ENCODE results near the gene NPB. TPM values are rescaled to one million over a fixed set of nuclear protein-coding genes. Genes with fewer than 3 reads are reported as not detected.

The NPB gene
- not detected for total RNA-seq

GRCh38 chr17:81902023-81902652 is at the start of gene NPB:
Gene NPB (plus strand): TSS chr17:81902238. CDS start chr17:81902278, 40 bp downstream.
- Mint-ChIP-seq H3K27ac (no peak within 1 kb of the TSS), H3K4me1 (ENCODE audit: low read depth) (peaks cover 8% of the 10 kb centered on the region), H3K27me3 (peaks cover 8% of the 10 kb centered on the region), H3K4me3 (no peak within 1 kb of the TSS), H3K9me3 (no peaks in the 10 kb centered on the region), H3K36me3 (peaks cover 23% of the 10 kb centered on the region)
- intact Hi-C loops (cut with micrococcal nuclease): no loop called here
- POLR2A ChIA-PET: interaction anchor here (0.6 kb wide), 1 partner anchor 47 kb away, joined by 4 read pairs; no protein-coding TSS in a partner anchor
- CTCF ChIA-PET: no interaction called here
- DNase-seq: no peak

GRCh38 chr17:81854974-81855774 is 46.9 kb upstream of the NPB start:
- DNase-seq: no peak
- POLR2A ChIA-PET: interaction anchor here (0.6 to 1.4 kb wide), 3 partner anchors 12 to 47 kb away, joined by 4 to 5 read pairs (median 4); partner anchors contain the start of gene NPB
- Mint-ChIP-seq H3K27ac (no peak overlapping the region), H3K36me3 (peaks cover 56% of the 10 kb centered on the region), H3K4me3 (no peak overlapping the region), H3K9me3 (no peaks in the 10 kb centered on the region), H3K4me1 (ENCODE audit: low read depth) (peaks cover 25% of the 10 kb centered on the region), H3K27me3 (no peaks in the 10 kb centered on the region)
- intact Hi-C loops (cut with micrococcal nuclease): no loop called here
- CTCF ChIA-PET: interaction anchor here (0.6 to 1.6 kb wide), 3 partner anchors 21 to 121 kb away, joined by 3 to 4 read pairs (median 3); no protein-coding TSS in a partner anchor

GRCh38 chr17:81858170-81858966 is 43.7 kb upstream of the NPB start:
- H3K27ac Mint-ChIP-seq: peak overlapping the region; percentile 18
- no peaks in the 10 kb centered on the region for H3K9me3 Mint-ChIP-seq
- CTCF ChIA-PET: interaction anchor here (1.2 kb wide), 1 partner anchor 11 kb away, joined by 4 read pairs; no protein-coding TSS in a partner anchor
- no peak for DNase-seq
- H3K4me3 Mint-ChIP-seq: peak overlapping the region; percentile 88
- POLR2A ChIA-PET: interaction anchor here (1.0 to 1.5 kb wide), 3 partner anchors 12 to 25 kb away, joined by 3 to 8 read pairs (median 5); partner anchors contain the start of gene MCRIP1
- peaks cover 38% of the 10 kb centered on the region for H3K4me1 Mint-ChIP-seq (ENCODE audit: low read depth)
- peaks cover 52% of the 10 kb centered on the region for H3K36me3 Mint-ChIP-seq
- no peaks in the 10 kb centered on the region for H3K27me3 Mint-ChIP-seq
- intact Hi-C loops (cut with micrococcal nuclease): no loop called here

- H3K36me3 Mint-ChIP-seq: peaks cover 51% of the 10 kb centered on the region
- CTCF ChIA-PET: interaction anchor here (1.2 kb wide), 1 partner anchor 10 kb away, joined by 4 read pairs; no protein-coding TSS in a partner anchor
- DNase-seq: peak; percentile 27
These were observed 42.8 kb upstream of the NPB start for GRCh38 chr17:81858967-81859905.

GRCh38 chr17:81859906-81860755 is 41.9 kb upstream of the NPB start, which contains the start of gene P4HB:
Gene P4HB (minus strand): TSS chr17:81860535. CDS start chr17:81860471, 64 bp downstream.
- H3K9me3 Mint-ChIP-seq: no peaks in the 10 kb centered on the region
- CTCF ChIA-PET: interaction anchor here (1.2 to 1.6 kb wide), 2 partner anchors 9 to 10 kb away, joined by 4 to 8 read pairs; no protein-coding TSS in a partner anchor
- intact Hi-C loops (cut with micrococcal nuclease): loop anchor here (1.0 to 2.0 kb wide), 7 partner anchors 11 to 345 kb away; partner anchors contain the start of genes ARHGDIA, ARL16, ASPSCR1 and CENPX
- peak within 1 kb of the TSS; percentile 95 for H3K4me3 Mint-ChIP-seq
- DNase-seq: peak; percentile 26
- peak within 1 kb of the TSS; percentile 96 for H3K27ac Mint-ChIP-seq
- peaks cover 47% of the 10 kb centered on the region for H3K36me3 Mint-ChIP-seq
- H3K27me3 Mint-ChIP-seq: no peaks in the 10 kb centered on the region
- POLR2A ChIA-PET: interaction anchor here (0.7 to 1.9 kb wide), 6 partner anchors 10 to 239 kb away, joined by 3 to 21 read pairs (median 4); partner anchors contain the start of genes ARHGDIA and MRPL12
- H3K4me1 Mint-ChIP-seq (ENCODE audit: low read depth): peaks cover 44% of the 10 kb centered on the region

More at GRCh38 chr17:81858967-81859905, 42.8 kb upstream of the NPB start:
- POLR2A ChIA-PET: interaction anchor here (0.7 to 1.5 kb wide), 5 partner anchors 11 to 175 kb away, joined by 3 to 8 read pairs (median 4); partner anchors contain the start of genes ARL16, HGS, MCRIP1 and MRPL12
- Mint-ChIP-seq H3K27ac (peak overlapping the region; percentile 79), H3K4me1 (ENCODE audit: low read depth) (peaks cover 44% of the 10 kb centered on the region), H3K4me3 (peak overlapping the region; percentile 88), H3K9me3 (no peaks in the 10 kb centered on the region), H3K27me3 (no peaks in the 10 kb centered on the region)
- intact Hi-C loops (cut with micrococcal nuclease): no loop called here

- H3K9me3 Mint-ChIP-seq: no peaks in the 10 kb centered on the region
- DNase-seq: peak; percentile 100
- intact Hi-C loops (cut with micrococcal nuclease): loop anchor here (1.0 to 2.0 kb wide), 7 partner anchors 10 to 346 kb away; partner anchors contain the start of genes ARHGDIA, ARL16, ASPSCR1 and CENPX
- peaks cover 48% of the 10 kb centered on the region for H3K4me1 Mint-ChIP-seq (ENCODE audit: low read depth)
- POLR2A ChIA-PET: interaction anchor here (1.0 to 1.9 kb wide), 3 partner anchors 9 to 238 kb away, joined by 3 to 21 read pairs (median 3); partner anchors contain the start of genes ARHGDIA and MRPL12
- H3K27me3 Mint-ChIP-seq: no peaks in the 10 kb centered on the region
- peaks cover 47% of the 10 kb centered on the region for H3K36me3 Mint-ChIP-seq
- CTCF ChIA-PET: interaction anchor here (1.6 kb wide), 1 partner anchor 9 kb away, joined by 8 read pairs; no protein-coding TSS in a partner anchor
- H3K27ac Mint-ChIP-seq: peak overlapping the region; percentile 96
- peak overlapping the region; percentile 95 for H3K4me3 Mint-ChIP-seq
These were observed 41.1 kb upstream of the NPB start for GRCh38 chr17:81860756-81861568.

- intact Hi-C loops (cut with micrococcal nuclease): no loop called here
- Mint-ChIP-seq H3K36me3 (peaks cover 55% of the 10 kb centered on the region), H3K9me3 (no peaks in the 10 kb centered on the region), H3K27ac (peak overlapping the region; percentile 56), H3K4me3 (peak overlapping the region; percentile 58), H3K4me1 (ENCODE audit: low read depth) (peaks cover 55% of the 10 kb centered on the region), H3K27me3 (no peaks in the 10 kb centered on the region)
- DNase-seq: no peak
- CTCF ChIA-PET: no interaction called here
- POLR2A ChIA-PET: no interaction called here
These were observed 38.8 kb upstream of the NPB start for GRCh38 chr17:81863123-81863675.

GRCh38 chr17:81863833-81864768 is 37.9 kb upstream of the NPB start:
- intact Hi-C loops (cut with micrococcal nuclease): no loop called here
- DNase-seq: no peak
- H3K27ac Mint-ChIP-seq: peak overlapping the region; percentile 49
- peaks cover 47% of the 10 kb centered on the region for H3K4me1 Mint-ChIP-seq (ENCODE audit: low read depth)
- peaks cover 51% of the 10 kb centered on the region for H3K36me3 Mint-ChIP-seq
- no peaks in the 10 kb centered on the region for H3K9me3 Mint-ChIP-seq
- H3K27me3 Mint-ChIP-seq: no peaks in the 10 kb centered on the region
- ChIA-PET CTCF (no interaction called here), POLR2A (no interaction called here)
- no peak overlapping the region for H3K4me3 Mint-ChIP-seq

All from activated CD4-positive, alpha-beta memory T cell treated with anti-CD3 and anti-CD28 coated beads for 36 hours (primary cell).